ENCODE results near the gene C1QTNF8. TPM values are rescaled to one million over a fixed set of nuclear protein-coding genes. Genes with fewer than 3 reads are reported as not detected.
"Not testable (repeated sequence)": the region's sequence is repeated elsewhere in the genome, so short reads cannot be mapped to it uniquely, and the experiment has no call there.

The C1QTNF8 gene
- total RNA-seq, 1 donor from 2014 or later: not detected

GRCh38 chr16:1098266-1098991 is 2.4 kb upstream of the C1QTNF8 start:
- intact Hi-C loops (cut with DNase I): no loop called here
- ATAC-seq (no peak), DNase-seq (ENCODE audit: low spot score) (no peak)

- intact Hi-C loops (cut with DNase I): no loop called here
- DNase-seq (ENCODE audit: low spot score) (no peak), ATAC-seq (no peak)
These were observed 1.8 kb upstream of the C1QTNF8 start for GRCh38 chr16:1097800-1098199.

DNA sequence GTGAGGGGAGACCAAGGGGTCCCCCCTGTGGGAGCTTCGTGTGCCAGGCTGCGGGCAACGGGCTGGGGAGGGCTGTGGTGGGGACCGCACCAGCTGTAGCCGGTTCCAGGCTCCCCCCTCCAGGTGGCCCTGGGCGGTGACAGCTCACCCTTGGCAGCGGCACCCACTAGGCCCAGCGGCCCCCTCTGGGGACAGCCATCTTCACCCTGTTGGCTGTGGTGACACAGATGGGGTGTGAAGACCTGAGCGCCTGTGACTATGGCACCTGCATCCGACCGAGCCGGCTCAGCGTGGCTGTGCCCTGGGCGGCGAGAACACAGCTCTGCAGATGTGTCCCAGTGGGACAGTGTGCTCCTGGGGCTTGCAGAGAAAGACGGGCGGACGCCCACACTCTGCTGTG is 1.1 kb upstream of the C1QTNF8 start:
- DNase-seq (ENCODE audit: low spot score) (no peak), ATAC-seq (no peak)
- intact Hi-C loops (cut with DNase I): no loop called here

GRCh38 chr16:1095450-1096168 is 435 bp downstream of the C1QTNF8 start:
- intact Hi-C loops (cut with DNase I): no loop called here
- no peak for DNase-seq (ENCODE audit: low spot score)
- no peak for ATAC-seq

- intact Hi-C loops (cut with DNase I): no loop called here
- no peak for DNase-seq (ENCODE audit: low spot score)
- ATAC-seq: no peak
These were observed 1.2 kb downstream of the C1QTNF8 start for GRCh38 chr16:1094601-1095449.

- intact Hi-C loops (cut with DNase I): no loop called here
- DNase-seq (ENCODE audit: low spot score) (no peak), ATAC-seq (no peak)
These were observed 1.9 kb downstream of the C1QTNF8 start for GRCh38 chr16:1094124-1094479.

DNA sequence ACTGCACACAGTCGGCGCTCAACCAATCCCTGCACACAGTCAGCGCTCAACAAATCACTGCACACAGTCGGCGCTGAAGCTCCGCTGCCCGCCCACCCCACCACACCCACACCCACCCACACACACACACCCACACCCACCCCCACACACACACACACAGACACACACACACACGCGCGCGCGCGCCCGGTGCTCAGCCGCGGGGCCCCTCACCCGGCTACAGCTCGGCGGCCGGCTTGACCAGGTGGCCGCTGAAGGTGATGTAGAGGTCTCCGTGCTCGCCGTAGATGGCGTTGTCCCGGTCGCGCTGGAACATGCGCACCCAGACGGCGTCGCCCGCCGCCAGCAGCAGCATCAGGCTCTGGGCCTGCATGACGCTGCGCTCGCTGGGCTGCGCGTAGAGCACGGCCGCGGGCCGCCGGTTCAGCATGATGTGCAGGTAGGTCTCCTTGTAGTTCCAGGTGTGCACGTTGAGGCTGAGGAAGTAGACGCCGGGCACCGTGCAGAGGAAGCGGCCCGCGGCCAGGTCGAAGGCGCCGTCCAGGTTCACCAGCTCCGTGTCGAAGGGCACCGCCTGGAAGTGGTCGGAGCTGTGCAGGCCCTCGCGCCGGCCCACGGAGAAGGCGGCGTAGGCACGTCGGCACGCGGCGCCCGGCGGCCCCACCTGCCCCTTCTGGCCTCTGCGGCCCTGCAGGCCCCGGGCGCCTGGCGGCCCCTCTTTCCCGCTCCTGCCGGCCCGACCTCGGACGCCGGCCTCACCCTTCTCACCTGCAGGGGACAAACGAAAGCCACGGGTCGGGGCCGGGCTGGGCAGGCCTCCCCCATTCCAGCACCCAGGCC is 2.5 kb downstream of the C1QTNF8 start:
- DNase-seq (ENCODE audit: low spot score): no peak
- intact Hi-C loops (cut with DNase I): no loop called here
- ATAC-seq: no peak

DNA sequence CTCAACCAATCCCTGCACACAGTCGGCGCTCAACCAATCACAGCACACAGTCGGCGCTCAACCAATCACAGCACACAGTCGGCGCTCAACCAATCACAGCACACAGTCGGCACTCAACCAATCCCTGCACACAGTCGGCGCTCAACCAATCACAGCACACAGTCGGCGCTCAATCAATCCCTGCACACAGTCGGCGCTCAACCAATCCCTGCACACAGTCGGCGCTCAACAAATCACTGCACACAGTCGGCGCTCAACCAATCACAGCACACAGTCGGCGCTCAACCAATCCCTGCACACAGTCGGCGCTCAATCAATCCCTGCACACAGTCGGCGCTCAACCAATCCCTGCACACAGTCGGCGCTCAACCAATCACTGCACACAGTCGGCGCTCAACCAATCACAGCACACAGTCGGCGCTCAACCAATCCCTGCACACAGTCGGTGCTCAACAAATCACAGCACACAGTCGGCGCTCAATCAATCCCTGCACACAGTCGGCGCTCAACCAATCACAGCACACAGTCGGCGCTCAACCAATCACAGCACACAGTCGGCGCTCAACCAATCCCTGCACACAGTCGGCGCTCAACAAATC is 3.3 kb downstream of the C1QTNF8 start:
- ATAC-seq; intact Hi-C loops (cut with DNase I); DNase-seq (ENCODE audit: low spot score): not testable (repeated sequence)

DNA sequence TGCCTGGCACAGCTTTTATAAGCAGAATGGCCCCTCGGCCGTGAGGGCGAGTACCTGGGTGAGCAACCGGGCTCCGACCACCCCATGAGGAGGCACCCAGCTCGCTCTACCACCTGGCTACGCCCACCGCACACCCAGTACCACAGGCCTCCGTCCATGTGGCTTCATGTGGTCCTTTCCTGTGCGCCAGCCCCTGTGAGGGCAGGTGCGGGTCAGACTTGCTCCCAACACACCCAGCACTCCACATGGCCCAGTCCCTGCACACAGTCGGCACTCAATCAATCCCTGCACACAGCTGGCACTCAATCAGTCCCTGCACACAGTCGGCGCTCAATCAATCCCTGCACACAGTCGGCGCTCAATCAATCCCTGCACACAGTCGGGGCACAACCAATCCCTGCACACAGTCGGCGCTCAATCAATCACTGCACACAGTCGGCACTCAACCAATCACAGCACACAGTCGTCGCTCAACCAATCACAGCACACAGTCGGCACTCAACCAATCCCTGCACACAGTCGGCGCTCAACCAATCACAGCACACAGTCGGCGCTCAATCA is 4.0 kb downstream of the C1QTNF8 start:
- intact Hi-C loops (cut with DNase I): no loop called here
- ATAC-seq (no peak), DNase-seq (ENCODE audit: low spot score) (no peak)

- ATAC-seq: no peak
- DNase-seq (ENCODE audit: low spot score): no peak
- intact Hi-C loops (cut with DNase I): no loop called here
These were observed 5.1 kb downstream of the C1QTNF8 start for GRCh38 chr16:1090620-1091587.

DNA sequence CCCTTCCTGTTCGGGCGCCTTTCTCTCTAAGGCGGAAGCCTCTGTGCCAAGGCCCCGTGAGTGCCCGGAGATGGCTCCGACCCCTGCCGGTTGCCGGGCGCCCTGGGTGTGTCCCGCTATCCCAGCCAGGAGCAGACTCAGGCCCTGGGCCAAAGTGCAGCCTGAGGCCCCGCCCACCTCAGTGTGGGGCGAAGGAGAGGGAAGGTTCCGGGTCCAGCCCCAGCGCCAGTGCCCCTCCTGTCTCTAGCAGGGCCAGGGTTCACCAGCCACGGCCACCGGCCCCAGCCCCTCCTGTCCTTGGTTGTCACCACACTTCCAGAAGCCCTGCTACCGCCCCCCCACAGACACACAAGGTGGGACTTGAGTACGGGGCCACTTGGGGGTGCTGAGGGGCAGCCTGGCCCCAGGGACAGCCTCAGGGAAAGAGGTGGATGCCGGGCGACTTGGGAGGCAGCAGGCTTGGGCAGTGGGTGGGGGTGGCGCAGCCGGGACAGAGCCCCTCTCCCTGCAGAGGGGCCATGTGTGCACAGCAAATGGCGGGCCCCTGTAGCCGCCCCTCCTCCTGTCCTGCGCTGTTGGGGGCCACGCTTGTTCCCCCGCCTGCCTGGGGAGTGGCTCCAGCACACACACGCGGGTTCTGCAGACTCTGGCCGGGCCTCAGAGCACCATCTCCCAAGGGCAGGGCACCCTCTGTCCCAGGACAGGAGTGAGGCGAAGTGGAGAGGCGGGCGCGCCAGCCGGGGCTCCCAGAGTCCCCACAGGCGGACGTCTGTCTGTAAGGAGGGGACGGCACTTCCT is 6.0 kb downstream of the C1QTNF8 start:
- DNase-seq (ENCODE audit: low spot score): no peak
- intact Hi-C loops (cut with DNase I): no loop called here
- peak; percentile 38 for ATAC-seq

DNA sequence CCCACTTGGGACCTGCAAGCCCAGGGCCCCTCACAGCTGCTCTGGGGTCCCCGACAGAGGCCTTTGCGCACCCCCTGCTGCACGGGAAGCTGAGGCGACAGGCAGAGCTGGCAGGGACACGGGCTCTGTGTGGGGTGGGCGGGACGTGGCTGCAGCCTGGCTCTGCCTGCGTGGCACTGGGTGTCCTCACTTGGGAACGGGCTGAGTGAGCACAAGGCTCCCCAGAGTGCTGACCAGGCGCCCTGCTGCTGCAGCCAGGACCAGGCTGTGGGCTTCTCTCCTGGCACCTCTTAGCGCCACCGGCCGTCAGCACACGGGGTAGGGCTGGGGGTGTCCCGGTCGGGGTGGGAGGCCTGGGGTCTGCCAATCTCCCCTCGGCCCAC is 6.6 kb downstream of the C1QTNF8 start:
- intact Hi-C loops (cut with DNase I): no loop called here
- DNase-seq (ENCODE audit: low spot score): no peak
- no peak for ATAC-seq

DNA sequence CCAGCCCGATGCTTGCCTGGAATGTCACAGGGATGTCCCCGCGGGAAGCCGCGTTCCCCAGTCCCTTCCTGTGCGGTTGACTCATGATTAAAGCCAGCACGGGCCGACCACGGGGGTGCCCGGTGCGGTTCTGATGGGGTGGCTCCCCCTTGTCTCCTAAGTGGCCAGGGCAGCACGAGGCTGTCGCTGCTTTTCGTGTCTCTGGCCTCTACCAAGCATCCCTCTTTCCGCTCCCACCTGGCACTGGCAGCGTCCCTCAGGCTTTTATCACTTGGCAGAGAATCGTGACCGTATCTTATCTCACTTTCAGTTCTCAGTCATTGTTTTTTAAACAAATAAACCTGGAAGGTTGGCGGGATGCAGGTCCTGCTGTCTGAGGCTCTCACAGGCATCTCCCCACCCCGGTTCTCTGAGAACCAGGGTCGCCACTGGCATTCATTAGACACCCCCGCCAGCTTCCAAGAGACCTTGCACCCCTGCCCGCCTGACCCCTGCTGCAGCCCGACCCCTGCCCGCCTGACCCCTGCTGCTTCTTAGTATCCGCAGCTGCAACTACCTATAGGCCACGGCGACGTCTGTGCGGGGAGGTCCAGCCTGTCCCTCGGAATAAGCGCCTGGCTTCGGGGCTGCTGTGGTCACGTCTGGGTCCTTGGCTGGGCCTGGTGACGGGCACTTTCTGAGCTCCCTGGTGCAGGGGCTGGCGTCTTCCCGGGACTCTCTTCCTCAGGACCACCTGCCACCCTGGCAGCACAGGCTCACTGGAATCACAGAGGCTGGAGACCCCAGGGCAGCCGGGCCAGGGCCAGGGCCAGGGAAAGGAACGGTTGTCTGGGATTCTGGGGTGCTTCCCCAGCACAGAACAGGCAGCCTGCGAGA is 7.5 kb downstream of the C1QTNF8 start:
- ATAC-seq: no peak
- intact Hi-C loops (cut with DNase I): no loop called here
- no peak for DNase-seq (ENCODE audit: low spot score)

GRCh38 chr16:1086443-1086842 is 9.6 kb downstream of the C1QTNF8 start:
- DNase-seq (ENCODE audit: low spot score); intact Hi-C loops (cut with DNase I); ATAC-seq: not testable (repeated sequence)

DNA sequence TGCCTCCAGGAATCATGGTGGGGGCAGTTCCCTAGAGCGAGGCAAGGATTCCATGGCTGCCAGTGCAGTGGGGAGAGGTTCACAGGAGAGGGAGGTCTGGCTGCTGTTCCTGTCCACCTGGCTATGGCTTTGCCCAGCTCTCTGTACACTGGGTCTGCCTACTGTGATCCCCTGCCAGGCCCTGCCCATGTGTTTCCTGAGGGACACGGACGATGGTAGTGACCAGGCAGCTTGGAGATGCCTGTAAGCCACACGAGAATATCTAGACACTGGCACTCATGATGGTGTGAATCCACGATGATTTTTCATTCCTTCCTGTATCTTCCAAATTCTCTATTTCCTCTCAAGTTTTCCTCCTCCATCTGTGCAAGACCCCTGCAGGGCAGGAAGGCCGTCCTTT is 11.1 kb downstream of the C1QTNF8 start:
- no peak for DNase-seq (ENCODE audit: low spot score)
- ATAC-seq: no peak
- intact Hi-C loops (cut with DNase I): no loop called here
